GM23338 (cell line): ENCODE results near the gene P2RY6.

Source experiments
- CREB1 ChIP-seq: fragments of 250-450 bp; sonication (Bioruptor Pico); IDR thresholded peaks from 2 replicates; pipeline ENCODE4 v1.5.0; 2020; ENCODE audit warnings: low read depth, mild to moderate bottlenecking, moderate library complexity
- CTCF ChIP-seq, 2 experiments: fragments of 200-600 bp in 1 of 2; sonication (generic) in 1 of 2; conservative IDR thresholded peaks; 2 replicates each; pipeline versions ENCODE4 v1.5.1 to v1.6.1; 2016 to 2017; ENCODE audit warnings: antibody characterized with exemption in 2 of 2, low read depth in 2 of 2, mild to moderate bottlenecking in 2 of 2, moderate library complexity in 1 of 2
- EZH2 ChIP-seq: fragments of 200-600 bp; sonication (generic); IDR thresholded peaks from one replicate; pipeline ENCODE4 v1.8.0; 2017; ENCODE audit warnings: antibody characterized with exemption, mild to moderate bottlenecking, low read depth; ENCODE audit not compliant: unreplicated experiment
- EZH2phosphoT487 ChIP-seq: fragments of 200-600 bp; sonication (generic); IDR thresholded peaks from one replicate; pipeline ENCODE4 v1.8.1; 2018; ENCODE audit warnings: antibody characterized with exemption; ENCODE audit not compliant: unreplicated experiment
- POLR2AphosphoS5 ChIP-seq: IDR thresholded peaks from 2 replicates; pipeline ENCODE4 v1.6.1; 2016; ENCODE audit warnings: antibody characterized with exemption, low read depth
- REST ChIP-seq: IDR thresholded peaks from one replicate; pipeline ENCODE4 v1.6.1; 2018; ENCODE audit warnings: antibody characterized with exemption; ENCODE audit not compliant: unreplicated experiment
- STAT1 ChIP-seq: IDR thresholded peaks from one replicate; pipeline ENCODE4 v1.6.1; 2016; ENCODE audit warnings: antibody characterized with exemption; ENCODE audit not compliant: unreplicated experiment

- TF ChIP-seq CTCF (conservative IDR thresholded peaks at IDR 0.05; ENCODE audit: low read depth in 2 of 2) (no peak), EZH2 (no peak), POLR2AphosphoS5 (no peak), CREB1 (no peak), EZH2phosphoT487 (no peak), REST (no peak), STAT1 (no peak)
Observed at GRCh38 chr11:73288192-73288872, 16.2 kb downstream of the P2RY6 start.
